ENCODE data around the gene PDK2.

DNA sequence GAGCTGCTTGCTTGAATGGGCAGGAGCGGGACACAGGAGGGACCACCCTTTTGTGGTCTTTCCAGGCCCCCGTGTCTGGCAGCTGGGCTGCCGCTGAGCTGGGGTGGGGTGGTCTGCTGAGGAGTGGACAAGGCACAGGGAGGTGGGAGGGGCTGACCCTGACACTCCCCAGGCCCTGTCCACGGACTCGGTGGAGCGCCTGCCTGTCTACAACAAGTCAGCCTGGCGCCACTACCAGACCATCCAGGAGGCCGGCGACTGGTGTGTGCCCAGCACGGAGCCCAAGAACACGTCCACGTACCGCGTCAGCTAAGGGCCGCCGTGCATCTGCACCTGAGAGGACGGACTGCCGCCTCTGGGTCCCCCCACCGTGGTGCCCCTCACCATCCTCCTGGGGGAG, 14.6 kb downstream of the PDK2 start:
- TF ChIP-seq, protein P1, sequence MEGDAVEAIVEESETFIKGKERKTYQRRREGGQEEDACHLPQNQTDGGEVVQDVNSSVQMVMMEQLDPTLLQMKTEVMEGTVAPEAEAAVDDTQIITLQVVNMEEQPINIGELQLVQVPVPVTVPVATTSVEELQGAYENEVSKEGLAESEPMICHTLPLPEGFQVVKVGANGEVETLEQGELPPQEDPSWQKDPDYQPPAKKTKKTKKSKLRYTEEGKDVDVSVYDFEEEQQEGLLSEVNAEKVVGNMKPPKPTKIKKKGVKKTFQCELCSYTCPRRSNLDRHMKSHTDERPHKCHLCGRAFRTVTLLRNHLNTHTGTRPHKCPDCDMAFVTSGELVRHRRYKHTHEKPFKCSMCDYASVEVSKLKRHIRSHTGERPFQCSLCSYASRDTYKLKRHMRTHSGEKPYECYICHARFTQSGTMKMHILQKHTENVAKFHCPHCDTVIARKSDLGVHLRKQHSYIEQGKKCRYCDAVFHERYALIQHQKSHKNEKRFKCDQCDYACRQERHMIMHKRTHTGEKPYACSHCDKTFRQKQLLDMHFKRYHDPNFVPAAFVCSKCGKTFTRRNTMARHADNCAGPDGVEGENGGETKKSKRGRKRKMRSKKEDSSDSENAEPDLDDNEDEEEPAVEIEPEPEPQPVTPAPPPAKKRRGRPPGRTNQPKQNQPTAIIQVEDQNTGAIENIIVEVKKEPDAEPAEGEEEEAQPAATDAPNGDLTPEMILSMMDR (IDR thresholded peaks at IDR 0.05; ENCODE audit: insufficient read depth, low read length, poor library complexity, severe bottlenecking) = no peak
- TF ChIP-seq EZH2phosphoT487 (conservative IDR thresholded peaks at IDR 0.05; ENCODE audit: low read length) = no peak
